IMR-90 (cell line): ENCODE measurements around the gene TES. TPM values are rescaled to one million over a fixed set of nuclear protein-coding genes. Genes with fewer than 3 reads are reported as not detected.

Experiments
- ATAC-seq: fragments of 200-7000 bp; cut with Tn5 transposase; 2 replicates; pipeline ENCODE4 v1.9.1; 2020; ENCODE audit warnings: low read depth, mild to moderate bottlenecking, moderate library complexity
- BruUV-seq: library from RNA; stranded (reverse); fragments of 400-500 nt; replicated peaks from 2 replicates; lab custom pipeline; 2021; lab: Mats Ljungman, UMichigan
- CTCF ChIA-PET: fragments of 300-600 bp; formaldehyde crosslinking; extraction: SDS; loops from one replicate; lab custom pipeline; 2021; ENCODE audit warnings: antibody characterized with exemption; lab: Yijun Ruan, JAX
- POLR2A ChIA-PET: fragments of 300-600 bp; sonication (Branson Sonifier 250); formaldehyde crosslinking; loops from one replicate; lab custom pipeline; 2022; ENCODE audit warnings: antibody characterized with exemption; ENCODE audit not compliant: unreplicated experiment; lab: Charles Lee
- DNase-seq: peaks from one replicate; pipeline ENCODE4 v3.0.0; 2013
- H2AFZ ChIP-seq: replicated peaks from 2 replicates; pipeline ENCODE3; 2013; ENCODE audit warnings: low read length, mild to moderate bottlenecking; ENCODE audit not compliant: poor library complexity
- H2AK5ac ChIP-seq: 2 replicates; pipeline ENCODE4 v1.6.1; 2013; ENCODE audit warnings: low read depth, low read length, inconsistent platforms
- H2AK9ac ChIP-seq: replicated peaks from 2 replicates; pipeline ENCODE3; 2013; ENCODE audit warnings: mild to moderate bottlenecking, low read depth, low read length, moderate library complexity; ENCODE audit not compliant: poor library complexity
- H2BK120ac ChIP-seq: 2 replicates; pipeline ENCODE4 v1.6.1; 2013; ENCODE audit warnings: low read depth, low read length, inconsistent platforms
- H2BK15ac ChIP-seq: 3 replicates; pipeline ENCODE4 v1.6.1; 2013; ENCODE audit warnings: low read depth, low read length, inconsistent platforms
- H2BK20ac ChIP-seq: 2 replicates; pipeline ENCODE4 v1.6.1; 2013; ENCODE audit warnings: low read depth, mild to moderate bottlenecking, inconsistent platforms, low read length, moderate library complexity
- H2BK5ac ChIP-seq: 2 replicates; pipeline ENCODE4 v1.6.1; 2013; ENCODE audit warnings: mild to moderate bottlenecking, low read depth, low read length, inconsistent platforms; ENCODE audit not compliant: poor library complexity, severe bottlenecking
- H3K14ac ChIP-seq: replicated peaks from 2 replicates; pipeline ENCODE4 v1.6.1; 2013; ENCODE audit warnings: low read depth, low read length, inconsistent platforms
- H3K18ac ChIP-seq: 2 replicates; pipeline ENCODE4 v1.6.1; 2013; ENCODE audit warnings: low read depth, low read length, control low read depth
- H3K23ac ChIP-seq: 2 replicates; pipeline ENCODE4 v1.6.1; 2013; ENCODE audit warnings: low read depth, low read length, inconsistent platforms
- H3K27ac ChIP-seq: 2 replicates; pipeline ENCODE4 v1.5.1; 2013; ENCODE audit warnings: mild to moderate bottlenecking, control low read depth, low read length; ENCODE audit not compliant: insufficient read depth
- H3K27me3 ChIP-seq: 2 replicates; pipeline ENCODE4 v1.6.1; 2013; ENCODE audit warnings: low read length; ENCODE audit not compliant: control insufficient read depth, insufficient read depth
- H3K36me3 ChIP-seq: 2 replicates; pipeline ENCODE4 v1.6.1; 2013; ENCODE audit warnings: low read length, mixed read lengths; ENCODE audit not compliant: control insufficient read depth, insufficient read depth
- H3K4ac ChIP-seq: 2 replicates; pipeline ENCODE4 v1.6.1; 2013; ENCODE audit warnings: low read depth, low read length, inconsistent platforms
- H3K4me1 ChIP-seq: 2 replicates; pipeline ENCODE4 v1.6.1; 2013; ENCODE audit warnings: low read length, mixed read lengths; ENCODE audit not compliant: control insufficient read depth, insufficient read depth
- H3K4me2 ChIP-seq: 2 replicates; pipeline ENCODE4 v1.6.1; 2013; ENCODE audit warnings: low read depth, mild to moderate bottlenecking, control low read depth, low read length, moderate library complexity
- H3K4me3 ChIP-seq: 2 replicates; pipeline ENCODE4 v1.5.1; 2013; ENCODE audit warnings: low read depth, mild to moderate bottlenecking, control low read depth, low read length, moderate library complexity; ENCODE audit not compliant: insufficient read depth
- H3K56ac ChIP-seq: 2 replicates; pipeline ENCODE4 v1.6.1; 2013; ENCODE audit warnings: low read length, inconsistent platforms; ENCODE audit not compliant: insufficient read depth; ENCODE audit errors: extremely low read depth
- H3K79me1 ChIP-seq, 2 experiments: 2 replicates each; pipeline ENCODE4 v1.6.1; 2013; ENCODE audit warnings: low read length in 2 of 2, inconsistent platforms in 1 of 2, low read depth in 1 of 2
- H3K9ac ChIP-seq: 2 replicates; pipeline ENCODE4 v1.6.1; 2013; ENCODE audit warnings: low read depth, low read length, control low read depth
- H3K9me1 ChIP-seq: 2 replicates; pipeline ENCODE4 v1.6.1; 2013; ENCODE audit warnings: low read length, inconsistent platforms; ENCODE audit not compliant: insufficient read depth
- H3K9me3 ChIP-seq: 2 replicates; pipeline ENCODE4 v1.6.1; 2013; ENCODE audit warnings: low read length; ENCODE audit not compliant: control insufficient read depth, insufficient read depth
- H4K20me1 ChIP-seq: 2 replicates; pipeline ENCODE4 v1.6.1; 2013; ENCODE audit warnings: low read length, inconsistent platforms; ENCODE audit not compliant: insufficient read depth
- H4K5ac ChIP-seq: 2 replicates; pipeline ENCODE4 v1.6.1; 2013; ENCODE audit warnings: mild to moderate bottlenecking, low read depth, low read length, control low read depth
- H4K8ac ChIP-seq, 2 experiments: 2 replicates each; pipeline ENCODE4 v1.6.1; 2013; ENCODE audit warnings: low read depth in 2 of 2, low read length in 2 of 2, control low read depth in 1 of 2, inconsistent platforms in 1 of 2
- H4K91ac ChIP-seq: 2 replicates; pipeline ENCODE4 v1.6.1; 2013; ENCODE audit warnings: low read depth, low read length, inconsistent platforms; ENCODE audit not compliant: insufficient read depth
- BHLHE40 ChIP-seq: fragments of 150-350 bp; IDR thresholded peaks from 2 replicates; pipeline ENCODE4 v1.6.1; 2016; ENCODE audit warnings: mild to moderate bottlenecking, low read depth, low read length
- CEBPB ChIP-seq: IDR thresholded peaks from 2 replicates; pipeline ENCODE4 v1.6.1; 2012; ENCODE audit warnings: low read depth, low read length, improper control_type of control experiment
- MAFK ChIP-seq: IDR thresholded peaks from 2 replicates; pipeline ENCODE4 v1.6.1; 2012; ENCODE audit warnings: low read depth, low read length, improper control_type of control experiment
- WGBS, 2 experiments: methylation state at CpG; one replicate each; pipeline versions ENCODE4 v1.1.5 to v1.1.7; 2013; ENCODE audit warnings: missing lambda C conversion rate in 2 of 2; ENCODE audit not compliant: insufficient read length in 1 of 2; ENCODE audit errors: extremely low coverage in 2 of 2; 5-methylcytosine and 5-hydroxymethylcytosine counted together
- dilution Hi-C: fragments of 300-500 bp; cut with HindIII; formaldehyde crosslinking; loops from one replicate; pipeline ENCODE4 v1.14.3; 2018; ENCODE audit warnings: low sequenced_read_pairs; ENCODE audit not compliant: unreplicated experiment
- in situ Hi-C: fragments of 300-500 bp; cut with MboI; formaldehyde crosslinking; loops from 3 replicates; pipeline ENCODE4 v1.14.3; 2019; ENCODE audit warnings: low sequenced_read_pairs, inconsistent platforms, mixed read lengths
- intact Hi-C: fragments of 100-400 bp; cut with micrococcal nuclease; formaldehyde crosslinking; loops from 2 replicates; pipeline ENCODE4 v1.10.0; 2022
- polyA plus RNA-seq, 3 experiments: library from polyadenylated mRNA; depleted of rRNA; stranded (reverse); fragments of >200 nt; gene quantifications; 2 replicates each; pipeline ENCODE4 v1.2.3, GENCODE V29; 2012; ENCODE audit warnings: low replicate concordance in 1 of 3
- total RNA-seq: library from RNA; depleted of rRNA; stranded (reverse); fragments of >200 nt; gene quantifications from 2 replicates; pipeline ENCODE4 v1.2.3, GENCODE V29; 2012

The TES gene
- total and polyA plus RNA-seq, 2 of the 4 experiments (the other 2 are of a cell fraction): 54.0 to 83.3 TPM

- H2AK9ac ChIP-seq: no peak overlapping the region
- H3K36me3 ChIP-seq: no peaks in the 10 kb centered on the region
- peak overlapping the region; percentile 2; the same call in 1 of the 2 replicates for H2BK120ac ChIP-seq
- no peak for DNase-seq
- peak overlapping the region; percentile 21 for H2BK5ac ChIP-seq
- in situ Hi-C loops: no loop called here
- BruUV-seq: no TSS peak
- H2BK15ac ChIP-seq: 0 out of 3 replicates have a peak overlapping the region, but pooled peaks have one; percentile 13
- no peak overlapping the region for H3K4me3 ChIP-seq
- no peak overlapping the region; the same call in 1 of the 2 replicates for H4K5ac ChIP-seq
- no peak overlapping the region for H3K14ac ChIP-seq
- dilution Hi-C loops: no loop called here
- 0 out of 2 replicates have a peak overlapping the region, but pooled peaks have one; percentile 39 for H3K18ac ChIP-seq
- H2BK20ac ChIP-seq: no peak overlapping the region; the same call in 1 of the 2 replicates
- no peak overlapping the region for H3K9ac ChIP-seq
- H3K79me1 ChIP-seq: peaks cover 10 to 50% of the 10 kb centered on the region in 2 experiments
- H3K27ac ChIP-seq: no peak overlapping the region
- H3K4me1 ChIP-seq: peaks cover 2% of the 10 kb centered on the region
- ATAC-seq: no peak
- H3K23ac ChIP-seq: 0 out of 2 replicates have a peak overlapping the region, but pooled peaks have one; percentile 8
- H4K20me1 ChIP-seq: peaks cover 7% of the 10 kb centered on the region; the same call in 1 of the 2 replicates
- CTCF ChIA-PET: no interaction called here
- H4K91ac ChIP-seq: no peak overlapping the region
- H3K27me3 ChIP-seq: no peaks in the 10 kb centered on the region
- peak overlapping the region; percentile 88; the same call in 1 of the 2 replicates for H3K4me2 ChIP-seq
- TF ChIP-seq CEBPB (peak; percentile 81), MAFK (no peak), BHLHE40 (no peak)
- H3K56ac ChIP-seq: no peak overlapping the region
- intact Hi-C loops: loop anchor here (2.0 kb wide), 1 partner anchor 32 kb away; no protein-coding TSS in a partner anchor
- 96% methylated on average over 3 of the region's 4 CpGs; no CpG with 5 or more reads in 1 of the 2 experiments for WGBS, 2 experiments
- H3K9me1 ChIP-seq: 0 out of 2 replicates have a peak, but pooled peaks cover 2% of the 10 kb centered on the region
- H2AK5ac ChIP-seq: no peak overlapping the region
- POLR2A ChIA-PET: no interaction called here
- H2AFZ ChIP-seq: no peak overlapping the region
- H4K8ac ChIP-seq: no peak overlapping the region; a peak in 1 of 4 replicates
- no peak overlapping the region for H3K4ac ChIP-seq
- H3K9me3 ChIP-seq: no peaks in the 10 kb centered on the region
These were observed 2.5 kb downstream of the TES start for GRCh38 chr7:116212869-116213268.
